Neural cell (in vitro differentiated cells): ENCODE results near the gene PFKFB3. TPM values are rescaled to one million over a fixed set of nuclear protein-coding genes. Genes with fewer than 3 reads are reported as not detected.

Source experiments
- H2AFZ ChIP-seq: fragments of 200-600, 300-800 bp; sonication (generic), shearing (Covaris generic); 2 replicates; pipeline ENCODE4 v1.6.0; 2014; ENCODE audit warnings: low read depth, mild to moderate bottlenecking, antibody characterized with exemption, low read length, moderate library complexity
- H3F3A ChIP-seq: fragments of 200-600 bp; shearing (Covaris generic); 2 replicates; pipeline ENCODE4 v1.6.1; 2016; ENCODE audit warnings: mild to moderate bottlenecking, moderate library complexity, mixed read lengths, antibody characterized with exemption, low read length; ENCODE audit not compliant: insufficient read depth, poor library complexity, severe bottlenecking
- H3K27ac ChIP-seq: fragments of 200-600, 300-800 bp; sonication (generic), shearing (Covaris generic); 2 replicates; pipeline ENCODE4 v1.5.1; 2014; ENCODE audit warnings: mild to moderate bottlenecking, low read length, moderate library complexity
- H3K27me3 ChIP-seq: fragments of 300-800, 200-600 bp; sonication (generic), shearing (Covaris generic); 2 replicates; pipeline ENCODE4 v1.6.0; 2014; ENCODE audit warnings: mild to moderate bottlenecking, low read depth, low read length, moderate library complexity; ENCODE audit not compliant: insufficient read depth
- H3K36me3 ChIP-seq: fragments of 300-800, 200-600 bp; sonication (generic), shearing (Covaris generic); 2 replicates; pipeline ENCODE4 v1.5.1; 2014; ENCODE audit warnings: mild to moderate bottlenecking, antibody characterized with exemption, low read length, moderate library complexity; ENCODE audit not compliant: insufficient read depth
- H3K4me2 ChIP-seq: fragments of 300-800, 200-600 bp; sonication (generic), shearing (Covaris generic); 2 replicates; pipeline ENCODE4 v1.6.0; 2014; ENCODE audit warnings: mild to moderate bottlenecking, low read length
- H3K4me3 ChIP-seq: fragments of 300-800, 200-600 bp; sonication (generic), shearing (Covaris generic); 2 replicates; pipeline ENCODE4 v1.5.1; 2014; ENCODE audit warnings: mild to moderate bottlenecking, low read length, moderate library complexity
- H3K79me2 ChIP-seq: fragments of 200-600 bp; shearing (Covaris generic); replicated peaks from 2 replicates; pipeline ENCODE4 v1.6.0; 2014; ENCODE audit warnings: mild to moderate bottlenecking, low read length, moderate library complexity; ENCODE audit not compliant: insufficient read depth
- H3K9ac ChIP-seq: fragments of 300-800, 200-600 bp; sonication (generic), shearing (Covaris generic); 2 replicates; pipeline ENCODE4 v1.6.1; 2016; ENCODE audit warnings: mild to moderate bottlenecking, low read length, mixed read lengths
- H3K9me2 ChIP-seq: fragments of 200-600 bp; shearing (Covaris generic); 2 replicates; pipeline ENCODE4 v1.6.1; 2016; ENCODE audit warnings: mild to moderate bottlenecking, low read length, mixed read lengths; ENCODE audit not compliant: insufficient read depth
- H3K9me3 ChIP-seq: fragments of 200-600, 300-800 bp; sonication (generic), shearing (Covaris generic); 2 replicates; pipeline ENCODE4 v1.6.1; 2016; ENCODE audit warnings: mild to moderate bottlenecking, mixed run types, low read length, moderate library complexity, mixed read lengths
- H4K20me1 ChIP-seq: fragments of 200-600 bp; shearing (Covaris generic); 2 replicates; pipeline ENCODE4 v1.6.1; 2016; ENCODE audit warnings: mild to moderate bottlenecking, mixed run types; ENCODE audit not compliant: insufficient read depth
- EP300 ChIP-seq: fragments of 450-650 bp; conservative IDR thresholded peaks from 2 replicates; pipeline ENCODE4 v1.6.1; 2014; ENCODE audit warnings: antibody characterized with exemption, mild to moderate bottlenecking, moderate library complexity; ENCODE audit not compliant: poor library complexity, severe bottlenecking
- EZH2 ChIP-seq: fragments of 200-600, 300-800 bp; shearing (Covaris generic), sonication (generic); IDR thresholded peaks from 2 replicates; pipeline ENCODE4 v1.6.1; 2014; ENCODE audit warnings: antibody characterized with exemption, low read length, borderline replicate concordance, mild to moderate bottlenecking; ENCODE audit not compliant: insufficient read depth, poor library complexity, severe bottlenecking
- MXI1 ChIP-seq: fragments of 450-650 bp; conservative IDR thresholded peaks from 2 replicates; pipeline ENCODE4 v1.6.1; 2014; ENCODE audit warnings: antibody characterized with exemption, mild to moderate bottlenecking; ENCODE audit not compliant: poor library complexity, severe bottlenecking
- POLR2AphosphoS5 ChIP-seq: IDR thresholded peaks from 2 replicates; pipeline ENCODE4 v1.6.1; 2012
- RAD21 ChIP-seq: fragments of 450-650 bp; conservative IDR thresholded peaks from 2 replicates; pipeline ENCODE4 v1.6.1; 2014; ENCODE audit warnings: antibody characterized with exemption, mild to moderate bottlenecking, moderate library complexity
- REST ChIP-seq: IDR thresholded peaks from 2 replicates; pipeline ENCODE4 v1.6.1; 2012; ENCODE audit warnings: borderline replicate concordance
- SMC3 ChIP-seq: fragments of 450-650 bp; conservative IDR thresholded peaks from 2 replicates; pipeline ENCODE4 v1.6.1; 2014; ENCODE audit warnings: antibody characterized with exemption, mild to moderate bottlenecking, moderate library complexity; ENCODE audit not compliant: poor library complexity
- TAF1 ChIP-seq: IDR thresholded peaks from 2 replicates; pipeline ENCODE4 v1.6.1; 2012; ENCODE audit warnings: low read depth
- polyA plus RNA-seq: library from polyadenylated mRNA; depleted of rRNA; stranded (reverse); fragments of >200 nt; gene quantifications from 2 replicates; pipeline ENCODE4 v1.2.3, GENCODE V29; 2014
- TF ChIP-seq, protein P1 (sequence below): fragments of 450-650 bp; IDR thresholded peaks from 2 replicates; pipeline ENCODE4 v1.5.1; 2014; ENCODE audit warnings: antibody characterized with exemption, mild to moderate bottlenecking, moderate library complexity; ENCODE audit not compliant: poor library complexity, severe bottlenecking

Gene PFKFB3
- polyA plus RNA-seq, 1 donor from 2014 or later: 33.4 TPM

GRCh38 chr10:6259153-6259552 is 56.4 kb downstream of the PFKFB3 start:
- Histone ChIP-seq H3K27me3 (no peaks in the 10 kb centered on the region), H3K36me3 (no peaks in the 10 kb centered on the region), H2AFZ (no peak overlapping the region), H3K27ac (no peak overlapping the region), H3F3A (no peaks in the 10 kb centered on the region), H3K9me3 (no peaks in the 10 kb centered on the region), H3K4me3 (no peak overlapping the region), H3K79me2 (no peaks in the 10 kb centered on the region), H3K9ac (no peak overlapping the region), H3K4me2 (no peak overlapping the region), H3K9me2 (no peaks in the 10 kb centered on the region), H4K20me1 (no peaks in the 10 kb centered on the region)
- TF ChIP-seq EP300 (no peak), MXI1 (no peak), REST (no peak), TAF1 (no peak), POLR2AphosphoS5 (no peak), EZH2 (no peak), SMC3 (no peak), RAD21 (no peak)
- TF ChIP-seq, protein P1, sequence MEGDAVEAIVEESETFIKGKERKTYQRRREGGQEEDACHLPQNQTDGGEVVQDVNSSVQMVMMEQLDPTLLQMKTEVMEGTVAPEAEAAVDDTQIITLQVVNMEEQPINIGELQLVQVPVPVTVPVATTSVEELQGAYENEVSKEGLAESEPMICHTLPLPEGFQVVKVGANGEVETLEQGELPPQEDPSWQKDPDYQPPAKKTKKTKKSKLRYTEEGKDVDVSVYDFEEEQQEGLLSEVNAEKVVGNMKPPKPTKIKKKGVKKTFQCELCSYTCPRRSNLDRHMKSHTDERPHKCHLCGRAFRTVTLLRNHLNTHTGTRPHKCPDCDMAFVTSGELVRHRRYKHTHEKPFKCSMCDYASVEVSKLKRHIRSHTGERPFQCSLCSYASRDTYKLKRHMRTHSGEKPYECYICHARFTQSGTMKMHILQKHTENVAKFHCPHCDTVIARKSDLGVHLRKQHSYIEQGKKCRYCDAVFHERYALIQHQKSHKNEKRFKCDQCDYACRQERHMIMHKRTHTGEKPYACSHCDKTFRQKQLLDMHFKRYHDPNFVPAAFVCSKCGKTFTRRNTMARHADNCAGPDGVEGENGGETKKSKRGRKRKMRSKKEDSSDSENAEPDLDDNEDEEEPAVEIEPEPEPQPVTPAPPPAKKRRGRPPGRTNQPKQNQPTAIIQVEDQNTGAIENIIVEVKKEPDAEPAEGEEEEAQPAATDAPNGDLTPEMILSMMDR: no peak

DNA sequence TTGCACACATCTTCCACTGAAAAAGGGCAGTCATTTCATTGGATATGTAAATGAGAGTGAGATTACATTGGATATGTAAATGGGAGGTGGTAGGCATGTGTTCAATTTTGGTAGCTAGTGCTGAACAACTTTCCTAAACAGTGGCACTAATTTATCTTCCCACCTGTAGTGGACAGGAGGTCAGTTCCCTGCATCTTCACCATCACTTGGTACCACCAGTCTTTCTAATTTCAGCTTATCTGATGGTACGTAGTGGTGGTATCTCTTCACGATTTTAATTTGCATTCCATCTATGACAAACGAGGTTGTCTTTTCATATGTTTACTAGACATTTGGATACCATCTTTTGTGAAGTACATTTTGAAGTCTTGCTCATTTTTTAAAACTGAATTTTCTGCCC is 58.1 kb downstream of the PFKFB3 start:
- no peak overlapping the region for H2AFZ ChIP-seq
- no peaks in the 10 kb centered on the region for H3K79me2 ChIP-seq
- H3K27ac ChIP-seq: no peak overlapping the region
- H3K9me3 ChIP-seq: no peaks in the 10 kb centered on the region
- no peak overlapping the region for H3K4me2 ChIP-seq
- H3K36me3 ChIP-seq: no peaks in the 10 kb centered on the region
- no peak overlapping the region for H3K4me3 ChIP-seq
- no peaks in the 10 kb centered on the region for H3F3A ChIP-seq
- no peak overlapping the region for H3K9ac ChIP-seq
- H4K20me1 ChIP-seq: no peaks in the 10 kb centered on the region
- H3K9me2 ChIP-seq: no peaks in the 10 kb centered on the region
- H3K27me3 ChIP-seq: no peaks in the 10 kb centered on the region
- TF ChIP-seq MXI1 (no peak), TAF1 (no peak), SMC3 (no peak), RAD21 (no peak), REST (no peak), POLR2AphosphoS5 (no peak)
- TF ChIP-seq, protein P1: no peak
